HG03039 (cell line): Measurements from ENCODE around the gene STX4.

Source experiments
- ATAC-seq: cut with Tn5 transposase; IDR thresholded peaks from one replicate; pipeline ENCODE4 v1.9.1; 2021; ENCODE audit warnings: mild to moderate bottlenecking, moderate library complexity; ENCODE audit not compliant: unreplicated experiment

Gene STX4, protein sequence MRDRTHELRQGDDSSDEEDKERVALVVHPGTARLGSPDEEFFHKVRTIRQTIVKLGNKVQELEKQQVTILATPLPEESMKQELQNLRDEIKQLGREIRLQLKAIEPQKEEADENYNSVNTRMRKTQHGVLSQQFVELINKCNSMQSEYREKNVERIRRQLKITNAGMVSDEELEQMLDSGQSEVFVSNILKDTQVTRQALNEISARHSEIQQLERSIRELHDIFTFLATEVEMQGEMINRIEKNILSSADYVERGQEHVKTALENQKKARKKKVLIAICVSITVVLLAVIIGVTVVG

DNA sequence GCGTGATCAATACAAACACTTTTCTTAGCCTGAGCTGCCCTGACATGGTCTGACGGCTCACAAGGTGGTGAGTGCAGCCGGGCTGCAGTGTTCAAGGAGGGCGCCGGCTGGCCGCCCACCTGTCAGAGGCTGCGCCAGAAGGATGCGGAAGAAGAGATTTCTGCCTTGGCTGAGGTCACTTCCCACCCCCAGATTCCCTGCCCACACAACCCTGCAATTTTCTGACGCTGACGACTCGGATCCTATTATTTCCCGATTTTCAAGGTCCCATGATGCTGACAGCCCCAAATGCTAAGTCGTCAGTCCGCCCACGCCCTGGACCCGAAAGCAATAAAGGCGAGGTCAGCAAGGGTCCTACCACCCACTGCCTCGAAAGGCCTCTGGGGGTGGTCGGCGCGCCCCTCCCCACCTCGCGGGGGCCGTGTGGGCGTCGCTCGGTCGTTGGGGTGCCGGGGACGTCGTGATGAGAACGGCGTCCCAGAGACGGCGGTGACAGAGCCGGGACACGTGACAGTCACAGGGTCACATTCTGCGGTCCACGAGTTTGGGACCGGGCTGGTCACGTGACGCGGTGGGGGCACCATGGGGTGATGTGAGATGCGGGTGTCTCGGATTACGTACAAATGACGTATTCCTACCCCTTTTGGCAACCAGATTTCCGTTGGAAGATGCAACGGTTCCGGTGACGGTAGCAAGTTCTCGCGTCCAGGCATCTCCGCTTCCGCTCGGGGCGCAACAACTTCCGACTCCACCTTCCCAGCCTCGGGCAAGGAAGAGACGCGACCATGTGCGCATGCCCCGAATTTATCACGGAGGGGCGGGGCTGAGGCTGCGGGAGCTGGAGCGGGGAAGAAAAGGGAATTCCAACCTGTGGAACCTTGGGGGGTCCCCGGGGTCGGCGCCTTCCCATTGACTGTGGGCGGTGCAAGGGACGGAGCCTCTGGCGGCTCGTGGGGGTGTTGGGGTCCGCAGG, at the start of gene STX4:
Gene STX4 (plus strand): TSS at position 823 of the 973 bp plus-strand sequence. CDS start 248 bp downstream, outside the sequence.
- ATAC-seq: peak; percentile 79

DNA sequence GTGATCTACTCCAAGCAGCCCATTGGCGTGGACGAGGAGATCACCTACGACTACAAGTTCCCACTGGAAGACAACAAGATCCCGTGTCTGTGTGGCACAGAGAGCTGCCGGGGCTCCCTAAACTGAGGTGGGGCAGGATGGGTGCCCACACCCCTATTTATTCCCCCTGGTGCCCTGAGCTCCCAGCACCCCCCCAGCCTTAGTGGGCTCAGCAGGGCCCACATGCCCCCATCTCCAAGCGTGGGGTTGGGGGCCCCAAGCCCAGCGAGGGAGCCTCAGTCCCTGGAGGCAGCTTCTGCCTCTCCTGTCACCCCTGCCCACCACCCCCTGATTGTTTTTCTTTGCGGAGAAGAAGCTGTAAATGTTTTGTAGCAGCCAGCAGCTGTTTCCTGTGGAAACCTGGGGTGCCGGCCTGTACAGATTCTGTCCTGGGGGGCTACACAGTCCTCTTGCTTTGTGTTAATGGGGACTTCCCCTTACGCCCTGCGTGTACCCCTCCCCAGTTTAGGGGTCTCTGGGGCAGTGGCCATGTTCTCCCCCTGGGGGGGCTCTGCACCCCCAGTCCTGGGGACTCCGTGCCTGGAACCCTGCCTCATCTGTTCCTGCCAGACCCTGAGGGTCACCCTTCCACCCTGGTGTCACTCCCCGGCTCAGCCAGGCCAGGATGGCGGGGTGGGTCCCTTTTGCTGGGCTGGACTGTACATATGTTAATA, 49.3 kb upstream of the STX4 start:
- no peak for ATAC-seq

DNA sequence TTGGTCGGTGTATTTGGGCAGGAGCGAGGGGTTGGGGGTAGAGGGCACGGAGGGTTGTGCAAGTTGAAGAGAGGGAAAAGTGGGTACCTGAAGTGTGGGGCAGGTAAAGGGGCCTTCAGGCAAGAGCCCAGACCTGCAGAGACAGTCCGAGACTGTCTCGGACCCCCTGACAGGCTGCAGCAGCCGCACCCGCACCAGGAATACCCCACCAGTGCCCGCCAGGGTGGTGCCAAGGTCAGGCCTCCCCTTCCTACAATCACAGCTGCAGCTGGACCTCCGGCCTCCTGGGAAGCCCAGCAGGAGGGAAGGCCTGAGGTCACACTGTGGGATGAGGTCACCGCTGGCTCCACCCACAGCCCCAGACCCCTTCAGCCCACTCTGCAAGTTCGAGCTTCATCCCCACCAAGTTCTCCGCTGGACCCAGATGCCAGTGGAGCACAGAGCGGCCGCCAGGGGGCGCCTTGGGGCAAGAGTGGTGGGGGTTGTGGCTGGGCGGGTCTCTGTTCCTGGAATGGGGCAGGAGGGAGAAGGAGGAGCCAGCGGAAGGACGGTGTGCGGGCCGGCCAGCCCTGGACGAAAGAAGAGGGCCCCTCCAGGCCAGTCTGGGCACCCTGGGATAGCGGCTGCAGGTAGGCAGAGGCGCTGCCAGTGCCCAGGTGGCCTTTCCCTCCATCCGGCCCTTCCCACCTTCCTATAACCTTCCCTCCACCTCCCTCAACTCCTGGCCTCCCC, 48.5 kb upstream of the STX4 start, which contains the start of gene HSD3B7:
Gene HSD3B7 (plus strand): TSS at position 539 of the 732 bp plus-strand sequence. CDS start 452 bp downstream, outside the sequence.
- no peak for ATAC-seq

DNA sequence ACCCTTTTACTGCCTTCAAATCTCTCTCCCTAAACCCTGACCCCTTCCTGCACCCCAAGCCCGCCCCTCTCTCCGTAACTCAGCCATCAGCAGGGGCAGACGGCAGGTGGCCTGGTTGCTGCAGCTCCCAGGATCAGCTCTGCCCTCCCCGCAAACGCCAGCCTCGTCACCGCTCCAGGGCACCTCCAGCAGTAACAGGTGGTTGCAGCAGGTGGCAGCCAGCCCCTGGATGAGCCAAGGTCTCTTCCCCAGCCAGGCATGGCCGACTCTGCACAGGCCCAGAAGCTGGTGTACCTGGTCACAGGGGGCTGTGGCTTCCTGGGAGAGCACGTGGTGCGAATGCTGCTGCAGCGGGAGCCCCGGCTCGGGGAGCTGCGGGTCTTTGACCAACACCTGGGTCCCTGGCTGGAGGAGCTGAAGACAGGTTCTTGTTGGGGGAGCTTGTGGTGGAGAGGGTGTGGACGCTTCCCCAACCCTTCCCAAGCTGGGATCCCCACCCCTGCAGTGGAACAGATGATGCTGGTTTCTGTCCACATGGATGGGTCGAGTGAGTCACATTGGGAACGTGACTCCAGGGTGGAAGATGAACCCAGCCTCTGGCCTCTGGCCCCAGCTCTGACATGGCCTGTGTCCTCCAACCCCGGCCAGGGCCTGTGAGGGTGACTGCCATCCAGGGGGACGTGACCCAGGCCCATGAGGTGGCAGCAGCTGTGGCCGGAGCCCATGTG, 47.8 kb upstream of the STX4 start:
- ATAC-seq: no peak

DNA sequence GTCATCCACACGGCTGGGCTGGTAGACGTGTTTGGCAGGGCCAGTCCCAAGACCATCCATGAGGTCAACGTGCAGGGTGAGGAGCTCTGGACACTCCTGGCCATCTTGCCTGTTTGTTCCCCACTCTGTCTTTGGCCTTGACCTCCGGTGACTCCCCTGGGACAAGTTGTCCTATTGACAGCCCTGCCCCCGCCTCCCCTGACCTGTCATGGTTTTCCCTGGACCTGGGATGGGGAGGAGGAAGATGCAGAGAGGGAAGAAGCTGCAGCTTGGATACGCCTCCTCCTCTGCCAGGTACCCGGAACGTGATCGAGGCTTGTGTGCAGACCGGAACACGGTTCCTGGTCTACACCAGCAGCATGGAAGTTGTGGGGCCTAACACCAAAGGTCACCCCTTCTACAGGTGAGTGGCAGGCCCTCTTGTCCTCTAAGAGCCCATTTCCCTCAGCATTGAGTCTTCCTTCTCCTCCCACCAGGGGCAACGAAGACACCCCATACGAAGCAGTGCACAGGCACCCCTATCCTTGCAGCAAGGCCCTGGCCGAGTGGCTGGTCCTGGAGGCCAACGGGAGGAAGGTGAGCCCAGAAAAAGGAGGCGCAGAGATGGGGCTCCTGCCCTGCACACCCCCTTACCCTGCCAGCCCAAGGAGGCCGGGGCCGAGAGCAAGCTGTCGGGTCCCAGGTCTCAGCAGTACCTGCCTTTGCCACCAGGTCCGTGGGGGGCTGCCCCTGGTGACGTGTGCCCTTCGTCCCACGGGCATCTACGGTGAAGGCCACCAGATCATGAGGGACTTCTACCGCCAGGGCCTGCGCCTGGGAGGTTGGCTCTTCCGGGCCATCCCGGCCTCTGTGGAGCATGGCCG, 47.0 kb upstream of the STX4 start:
- ATAC-seq: no peak

DNA sequence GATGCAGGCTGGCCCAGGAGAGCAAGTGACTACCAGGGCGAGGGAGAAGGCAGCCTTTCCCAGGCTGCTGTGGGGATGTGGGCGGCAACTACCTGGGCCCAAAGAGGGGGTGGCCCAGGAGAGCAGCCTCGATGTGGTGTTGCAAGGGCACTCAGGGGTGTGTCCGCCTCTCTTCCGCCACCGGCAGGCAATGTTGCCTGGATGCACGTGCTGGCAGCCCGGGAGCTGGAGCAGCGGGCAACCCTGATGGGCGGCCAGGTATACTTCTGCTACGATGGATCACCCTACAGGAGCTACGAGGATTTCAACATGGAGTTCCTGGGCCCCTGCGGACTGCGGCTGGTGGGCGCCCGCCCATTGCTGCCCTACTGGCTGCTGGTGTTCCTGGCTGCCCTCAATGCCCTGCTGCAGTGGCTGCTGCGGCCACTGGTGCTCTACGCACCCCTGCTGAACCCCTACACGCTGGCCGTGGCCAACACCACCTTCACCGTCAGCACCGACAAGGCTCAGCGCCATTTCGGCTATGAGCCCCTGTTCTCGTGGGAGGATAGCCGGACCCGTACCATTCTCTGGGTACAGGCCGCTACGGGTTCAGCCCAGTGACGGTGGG, 45.7 kb upstream of the STX4 start:
- no peak for ATAC-seq

DNA sequence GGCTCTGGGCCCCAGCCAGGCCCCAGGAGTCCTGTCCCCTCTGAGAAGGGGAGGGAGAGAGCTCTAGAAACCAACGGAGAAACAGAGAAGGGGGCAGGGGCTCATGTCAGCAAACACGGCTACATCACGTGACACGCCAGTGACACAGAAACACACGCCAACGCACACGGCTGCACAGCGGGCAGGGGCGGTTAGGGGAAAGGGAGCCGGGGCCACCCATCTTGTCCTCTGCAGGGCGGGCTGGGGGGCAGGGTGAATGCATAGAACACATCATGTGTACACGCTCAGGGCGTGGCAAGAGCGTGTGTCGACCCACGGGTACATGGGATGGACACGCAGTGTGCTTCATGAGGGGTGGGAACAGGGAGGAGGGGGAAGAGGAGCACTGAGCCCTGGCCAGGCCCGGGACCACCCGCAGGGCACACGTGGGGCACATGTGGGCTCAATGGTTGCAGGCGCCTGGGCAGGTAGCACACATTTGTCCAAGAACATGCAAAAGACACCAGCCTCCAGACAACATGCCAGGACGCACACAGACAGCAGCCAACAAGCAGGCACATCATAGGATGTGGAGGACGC, 43.8 kb upstream of the STX4 start:
- no peak for ATAC-seq

DNA sequence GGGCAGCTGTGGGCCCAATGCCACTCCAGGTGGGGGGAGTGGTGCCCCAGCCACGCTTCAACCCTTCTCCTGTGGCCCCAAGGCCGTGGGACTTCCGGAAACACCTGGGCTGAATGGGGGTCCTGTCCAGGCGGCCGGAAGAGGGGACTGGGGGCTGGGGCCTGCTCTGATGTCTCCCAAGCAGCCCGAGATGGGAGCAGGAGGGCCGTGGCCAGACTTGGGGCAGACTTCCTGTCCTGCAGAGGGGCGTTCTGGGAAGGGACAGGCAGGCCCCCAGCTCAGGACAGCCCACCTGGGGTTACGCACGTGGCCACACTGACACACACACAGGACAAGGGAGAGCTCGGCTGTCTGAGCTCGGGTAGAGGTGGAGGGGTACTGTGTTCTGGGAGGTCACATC, 43.3 kb upstream of the STX4 start:
- ATAC-seq: no peak

DNA sequence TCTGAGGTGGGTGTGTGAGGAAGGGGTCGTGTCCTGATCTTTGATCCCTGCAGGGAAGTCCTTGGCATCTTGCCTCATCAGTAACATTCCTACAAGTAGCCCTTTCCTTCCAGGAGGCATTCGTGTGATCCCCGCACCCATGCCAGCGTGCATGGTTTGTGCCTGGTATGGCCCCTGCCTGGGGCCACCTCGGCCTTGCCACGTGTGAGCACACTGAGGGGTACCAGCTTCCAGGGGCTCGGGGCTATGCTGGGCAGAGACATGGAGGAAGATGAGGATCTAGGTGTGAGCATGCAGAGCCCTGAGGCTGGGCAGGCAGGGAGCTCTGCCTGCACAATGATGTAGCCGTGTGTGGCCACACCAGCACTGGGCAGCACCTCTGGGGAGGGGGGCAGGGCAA, 42.3 kb upstream of the STX4 start:
- no peak for ATAC-seq

DNA sequence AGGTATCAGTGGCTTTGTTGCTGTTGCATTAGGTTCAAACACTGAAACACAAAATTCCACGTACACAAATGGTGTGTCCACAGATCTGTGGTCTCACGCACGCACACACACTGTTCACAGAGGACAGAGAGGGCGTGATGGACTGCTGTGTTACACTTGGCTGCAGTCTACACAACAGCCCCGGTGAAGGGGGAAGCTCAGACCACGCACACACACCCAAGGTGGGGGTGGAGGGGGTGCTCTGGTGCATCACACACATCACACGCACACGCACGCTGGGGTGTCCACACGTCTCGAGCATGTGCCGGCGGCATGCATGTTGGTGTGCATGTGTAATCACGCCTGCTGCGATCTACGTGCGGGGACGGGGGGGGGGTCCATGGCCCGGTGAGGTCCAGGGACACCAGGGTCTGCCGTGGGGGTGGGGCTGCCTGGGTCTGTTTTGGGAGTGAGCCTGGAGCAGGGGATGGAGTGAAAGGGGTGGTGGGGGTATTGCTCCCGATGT, 41.0 kb upstream of the STX4 start:
- ATAC-seq: no peak

DNA sequence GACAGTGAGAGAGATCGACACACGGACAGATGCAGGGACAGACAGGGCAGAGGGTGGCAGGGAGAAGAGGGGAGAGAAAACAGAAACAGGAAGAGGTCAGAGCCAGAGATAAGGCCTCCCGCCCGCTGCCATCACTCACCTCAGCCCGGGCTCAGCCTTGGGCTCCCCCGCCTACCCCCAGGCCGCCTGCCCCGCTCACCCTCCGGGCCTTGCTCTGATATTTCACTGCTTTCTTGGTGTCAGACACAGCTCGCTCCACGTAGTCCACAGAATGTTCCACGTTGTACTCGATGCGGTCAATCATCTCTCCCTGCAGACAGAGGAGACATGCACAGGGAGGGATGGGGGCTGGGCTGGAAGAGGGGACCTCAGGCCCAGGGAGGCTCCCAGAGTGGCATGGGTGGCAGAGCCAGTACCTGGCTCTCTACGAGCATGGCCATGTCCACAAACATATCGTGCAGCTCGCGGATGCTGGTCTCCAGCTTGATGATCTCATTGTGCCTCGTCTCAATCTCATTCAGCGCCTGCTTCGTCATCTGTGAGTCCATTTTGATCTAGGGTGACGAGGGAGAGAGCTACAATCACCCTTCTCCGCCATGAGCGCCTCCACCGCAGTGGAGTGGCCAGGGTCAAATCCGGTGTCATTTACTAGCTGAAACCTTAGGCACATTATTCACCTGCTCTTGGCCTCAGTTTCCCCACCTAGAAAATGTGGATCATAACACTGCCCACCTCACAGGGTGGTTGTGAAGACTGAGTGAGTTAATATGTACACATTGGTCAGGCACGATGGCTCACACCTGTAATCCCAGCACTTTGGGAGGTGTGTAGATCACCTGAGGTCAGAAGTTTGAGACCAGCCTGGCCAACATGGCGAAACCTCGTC, 40.2 kb upstream of the STX4 start:
- ATAC-seq: no peak

DNA sequence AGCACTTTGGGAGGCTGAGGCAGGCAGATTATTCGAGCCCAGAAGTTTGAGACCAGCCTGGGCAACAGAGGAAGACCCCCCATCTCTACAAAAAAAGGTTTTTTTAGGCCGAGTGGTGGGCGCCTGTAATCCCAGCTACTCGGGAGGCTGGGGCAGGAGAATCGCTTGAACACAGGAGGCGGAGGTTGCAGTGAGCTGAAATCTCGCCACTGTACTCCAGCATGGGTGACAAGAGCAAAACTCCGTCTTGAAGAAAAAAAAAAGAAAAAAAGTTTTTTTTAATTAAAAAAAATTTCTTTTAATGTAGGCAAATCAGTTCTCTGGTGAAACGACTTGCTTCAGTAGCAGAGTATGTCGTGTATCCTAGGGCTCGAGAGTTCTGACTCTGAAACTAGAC, 37.4 kb upstream of the STX4 start:
- no peak for ATAC-seq

DNA sequence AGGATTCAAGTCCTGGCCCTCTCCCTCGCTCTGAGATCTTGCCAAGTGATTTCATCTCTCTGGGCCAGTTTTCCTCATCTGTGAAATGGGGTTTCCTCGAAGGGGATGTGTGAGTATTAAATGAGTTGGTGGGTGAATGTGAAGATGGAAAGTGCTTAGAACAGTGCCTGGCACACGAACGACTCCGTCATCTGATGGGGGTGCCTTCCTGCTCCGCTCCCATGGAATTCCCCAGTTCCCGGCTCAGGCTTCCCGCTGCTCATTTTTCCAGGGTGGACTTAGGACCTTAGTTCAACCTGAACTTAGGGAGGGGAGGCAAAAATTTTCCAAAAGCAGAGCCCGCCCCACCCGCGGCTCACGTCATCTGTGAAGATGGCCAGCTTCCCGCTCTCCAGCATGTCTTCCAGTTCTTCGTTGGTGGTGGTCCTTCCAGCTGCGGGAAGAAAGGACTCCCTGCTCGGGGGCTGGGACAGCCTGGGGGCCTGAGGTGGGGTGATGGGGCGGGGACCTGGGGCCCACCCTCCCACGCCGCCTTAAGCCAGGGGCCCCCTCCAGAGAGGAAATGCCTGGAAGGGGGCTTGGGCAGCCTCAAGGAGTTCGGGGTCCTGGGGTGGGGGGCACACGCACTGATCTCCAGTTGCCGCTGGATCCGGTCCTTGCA, 36.9 kb upstream of the STX4 start:
- no peak for ATAC-seq

DNA sequence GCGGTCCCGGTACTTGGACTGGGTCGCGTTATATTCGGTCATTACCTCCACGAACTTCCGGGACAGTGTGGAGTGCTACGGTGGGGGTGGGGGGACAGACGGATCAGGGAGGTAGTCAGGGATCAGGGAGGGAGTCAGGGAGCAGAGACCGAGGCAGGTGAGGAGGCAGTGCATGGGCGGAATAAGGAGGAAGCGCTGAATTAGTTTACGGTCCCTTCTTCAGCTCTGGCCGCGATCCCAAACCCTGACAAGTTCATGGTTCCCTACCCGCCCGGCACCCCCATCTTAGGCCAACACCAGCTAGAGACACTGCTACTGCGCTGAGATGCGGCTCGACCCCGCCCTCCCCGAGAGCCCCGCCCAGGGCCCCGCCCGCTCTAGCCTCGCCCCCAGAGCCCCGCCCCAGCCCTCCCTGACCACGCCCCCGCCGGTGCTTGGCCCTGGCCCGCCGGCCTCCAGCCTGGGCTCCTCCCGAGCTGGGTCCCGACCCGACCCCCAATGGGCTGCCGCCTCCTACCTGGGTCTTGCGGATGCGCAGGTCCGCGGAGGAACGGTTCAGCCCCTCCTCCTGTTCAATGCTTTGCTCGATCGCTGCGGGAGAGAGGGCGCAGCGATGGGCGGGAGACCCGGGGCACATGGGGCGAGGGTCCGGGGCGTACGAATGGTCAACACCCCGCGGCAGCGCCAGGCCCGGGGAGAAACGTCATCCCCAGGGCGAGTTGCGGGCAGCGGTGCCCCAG, 36.2 kb upstream of the STX4 start:
- ATAC-seq: peak; percentile 62
